Stimulated activated CD4-positive, alpha-beta T cell treated with anti-CD3 and anti-CD28 coated beads, Interleukin-12 subunit alpha, Interleukin-12 subunit beta, amount 100 ng/mL, for 24 hours (primary cell): ENCODE data around the gene TRMT44.

Experiments used
- DNase-seq, 2 experiments: peaks; one replicate each; pipeline ENCODE4 v3.0.0-alpha.2; 2020; ENCODE audit warnings: low read depth in 2 of 2

Gene TRMT44

GRCh38 chr4:8494218-8494617 lies 53.6 kb downstream of the TRMT44 start:
- no peak for DNase-seq

GRCh38 chr4:8494983-8495548 lies 54.5 kb downstream of the TRMT44 start:
- DNase-seq = no peak

- DNase-seq = no peak
These were observed 55.2 kb downstream of the TRMT44 start for GRCh38 chr4:8495803-8496202.

GRCh38 chr4:8497762-8498161 lies 57.2 kb downstream of the TRMT44 start:
- DNase-seq = no peak

- DNase-seq = no peak
These were observed 60.4 kb downstream of the TRMT44 start for GRCh38 chr4:8500966-8501365.

- no peak for DNase-seq
These were observed 61.2 kb downstream of the TRMT44 start for GRCh38 chr4:8501781-8502180.

- DNase-seq = no peak
These were observed 61.8 kb downstream of the TRMT44 start for GRCh38 chr4:8502371-8502770.

GRCh38 chr4:8502836-8503585 lies 62.4 kb downstream of the TRMT44 start:
- DNase-seq = no peak

- DNase-seq = no peak
These were observed 63.2 kb downstream of the TRMT44 start for GRCh38 chr4:8503801-8504200.

GRCh38 chr4:8504279-8505007 lies 63.9 kb downstream of the TRMT44 start:
- DNase-seq = no peak

GRCh38 chr4:8505229-8505628 lies 64.7 kb downstream of the TRMT44 start:
- DNase-seq = no peak

- DNase-seq = no peak
These were observed 65.4 kb downstream of the TRMT44 start for GRCh38 chr4:8506006-8506372.

- DNase-seq = no peak
These were observed 66.0 kb downstream of the TRMT44 start for GRCh38 chr4:8506373-8507195.

GRCh38 chr4:8507196-8507570 lies 66.6 kb downstream of the TRMT44 start:
- DNase-seq = no peak

GRCh38 chr4:8507624-8508023 lies 67.0 kb downstream of the TRMT44 start:
- no peak for DNase-seq

GRCh38 chr4:8508266-8508665 lies 67.7 kb downstream of the TRMT44 start:
- DNase-seq = no peak

GRCh38 chr4:8508740-8509139 lies 68.2 kb downstream of the TRMT44 start:
- no peak for DNase-seq

- DNase-seq = no peak
These were observed 68.9 kb downstream of the TRMT44 start for GRCh38 chr4:8509311-8509950.

- DNase-seq = no peak
These were observed 69.6 kb downstream of the TRMT44 start for GRCh38 chr4:8510191-8510590.

GRCh38 chr4:8510611-8511285 lies 70.2 kb downstream of the TRMT44 start:
- no peak for DNase-seq

- no peak for DNase-seq
These were observed 71.9 kb downstream of the TRMT44 start for GRCh38 chr4:8512510-8512909.
